GM18951 (cell line): ENCODE data around the gene LDHD.

Experiments used
- POLR2A ChIP-seq: IDR thresholded peaks from 4 replicates; pipeline ENCODE4 v1.6.1; 2011; ENCODE audit warnings: mild to moderate bottlenecking; ENCODE audit not compliant: insufficient read length, insufficient read depth; ENCODE audit errors: extremely low read depth
- in situ Hi-C: fragments of 300-500 bp; cut with MboI; formaldehyde crosslinking; loops from one replicate; pipeline ENCODE4 v1.12.0; 2022; ENCODE audit warnings: low sequenced_read_pairs, mixed read lengths, inconsistent platforms; ENCODE audit not compliant: unreplicated experiment

Gene LDHD

GRCh38 chr16:75064403-75065148 is 52.0 kb downstream of the LDHD start:
- in situ Hi-C loops, result no loop called here
- TF ChIP-seq POLR2A, result no peak

- in situ Hi-C loops, result no loop called here
- TF ChIP-seq POLR2A, result no peak
Observed at GRCh38 chr16:75063549-75064088, 53.0 kb downstream of the LDHD start.

GRCh38 chr16:75062976-75063346 is 53.6 kb downstream of the LDHD start:
- no peak for TF ChIP-seq POLR2A
- in situ Hi-C loops, result no loop called here

GRCh38 chr16:75062135-75062975 is 54.2 kb downstream of the LDHD start:
- TF ChIP-seq POLR2A, result no peak
- in situ Hi-C loops, result no loop called here
